ENCODE data around the gene ROR2. TPM values are rescaled to one million over a fixed set of nuclear protein-coding genes. Genes with fewer than 3 reads are reported as not detected.

Gene ROR2
- total RNA-seq, 1 experiment from 2014 or later: 0.84 TPM

DNA sequence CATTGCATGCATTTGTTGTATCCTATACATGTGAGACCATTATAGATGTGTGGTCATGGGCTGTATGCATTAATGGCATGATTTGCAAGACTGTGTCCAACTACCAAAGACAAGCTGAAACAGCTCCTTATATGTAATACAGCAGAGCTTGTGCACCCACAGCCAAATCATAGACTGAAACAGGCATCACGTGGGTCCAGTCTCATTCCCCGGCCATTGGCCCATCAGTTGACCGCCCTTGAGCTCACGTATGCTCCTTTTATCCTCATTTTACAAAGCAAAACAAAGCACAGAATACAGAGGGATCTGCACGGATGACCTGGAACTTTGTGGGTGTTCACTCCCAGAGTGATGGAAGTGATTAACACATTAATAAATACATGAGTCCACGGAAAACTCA is 109.1 kb downstream of the ROR2 start:
- no peaks in the 10 kb centered on the region for H3K36me3 Mint-ChIP-seq (ENCODE audit: insufficient read depth, unreplicated experiment)
- TF ChIP-seq, protein P1, sequence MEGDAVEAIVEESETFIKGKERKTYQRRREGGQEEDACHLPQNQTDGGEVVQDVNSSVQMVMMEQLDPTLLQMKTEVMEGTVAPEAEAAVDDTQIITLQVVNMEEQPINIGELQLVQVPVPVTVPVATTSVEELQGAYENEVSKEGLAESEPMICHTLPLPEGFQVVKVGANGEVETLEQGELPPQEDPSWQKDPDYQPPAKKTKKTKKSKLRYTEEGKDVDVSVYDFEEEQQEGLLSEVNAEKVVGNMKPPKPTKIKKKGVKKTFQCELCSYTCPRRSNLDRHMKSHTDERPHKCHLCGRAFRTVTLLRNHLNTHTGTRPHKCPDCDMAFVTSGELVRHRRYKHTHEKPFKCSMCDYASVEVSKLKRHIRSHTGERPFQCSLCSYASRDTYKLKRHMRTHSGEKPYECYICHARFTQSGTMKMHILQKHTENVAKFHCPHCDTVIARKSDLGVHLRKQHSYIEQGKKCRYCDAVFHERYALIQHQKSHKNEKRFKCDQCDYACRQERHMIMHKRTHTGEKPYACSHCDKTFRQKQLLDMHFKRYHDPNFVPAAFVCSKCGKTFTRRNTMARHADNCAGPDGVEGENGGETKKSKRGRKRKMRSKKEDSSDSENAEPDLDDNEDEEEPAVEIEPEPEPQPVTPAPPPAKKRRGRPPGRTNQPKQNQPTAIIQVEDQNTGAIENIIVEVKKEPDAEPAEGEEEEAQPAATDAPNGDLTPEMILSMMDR (IDR thresholded peaks at IDR 0.05; ENCODE audit: unreplicated experiment): no peak
- no peaks in the 10 kb centered on the region for H3K9me3 Mint-ChIP-seq (ENCODE audit: unreplicated experiment)
- no TSS peak for BruUV-seq (replicated peaks)
- intact Hi-C loops (cut with micrococcal nuclease): no loop called here
- H3K27me3 Mint-ChIP-seq (ENCODE audit: insufficient read depth, unreplicated experiment): peaks cover 14% of the 10 kb centered on the region
- no peak overlapping the region for H3K4me3 Mint-ChIP-seq (ENCODE audit: unreplicated experiment)
- H3K27ac Mint-ChIP-seq (ENCODE audit: low read depth, unreplicated experiment): no peak overlapping the region
- H3K4me1 Mint-ChIP-seq (ENCODE audit: insufficient read depth, unreplicated experiment): peaks cover 9% of the 10 kb centered on the region
- ChIA-PET POLR2A (no interaction called here), CTCF (no interaction called here)
- DNase-seq (ENCODE audit: unreplicated experiment): no peak

DNA sequence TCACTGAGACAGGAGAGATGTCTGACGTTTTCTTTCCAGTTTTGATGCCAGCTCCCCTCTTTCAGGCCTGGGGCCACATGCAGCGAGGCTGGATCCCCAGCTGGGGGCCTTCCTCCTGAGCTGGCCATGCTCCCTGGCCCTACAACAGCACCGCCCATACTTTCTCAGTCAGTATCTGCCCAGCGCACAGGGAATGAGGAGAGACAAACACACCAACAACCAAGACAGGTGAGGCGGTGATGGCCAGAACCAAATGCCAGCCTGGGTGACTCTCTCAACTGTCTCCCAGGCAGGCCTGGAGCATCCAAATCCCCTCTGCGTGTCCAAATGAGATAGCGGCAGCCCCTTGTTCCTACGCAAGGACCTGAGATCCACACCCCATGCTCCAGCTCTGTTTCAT is 109.6 kb downstream of the ROR2 start:
- Mint-ChIP-seq H3K36me3 (ENCODE audit: insufficient read depth, unreplicated experiment) (no peaks in the 10 kb centered on the region), H3K27ac (ENCODE audit: low read depth, unreplicated experiment) (no peak overlapping the region), H3K4me1 (ENCODE audit: insufficient read depth, unreplicated experiment) (peaks cover 9% of the 10 kb centered on the region), H3K4me3 (ENCODE audit: unreplicated experiment) (no peak overlapping the region), H3K27me3 (ENCODE audit: insufficient read depth, unreplicated experiment) (peaks cover 14% of the 10 kb centered on the region), H3K9me3 (ENCODE audit: unreplicated experiment) (no peaks in the 10 kb centered on the region)
- intact Hi-C loops (cut with micrococcal nuclease): no loop called here
- no peak for DNase-seq (ENCODE audit: unreplicated experiment)
- no TSS peak for BruUV-seq (replicated peaks)
- POLR2A ChIA-PET: no interaction called here
- TF ChIP-seq, protein P1 (IDR thresholded peaks at IDR 0.05; ENCODE audit: unreplicated experiment): no peak
- CTCF ChIA-PET: interaction anchor here (0.7 kb wide), 1 partner anchor 25 kb away, joined by 3 read pairs; no protein-coding TSS in a partner anchor

DNA sequence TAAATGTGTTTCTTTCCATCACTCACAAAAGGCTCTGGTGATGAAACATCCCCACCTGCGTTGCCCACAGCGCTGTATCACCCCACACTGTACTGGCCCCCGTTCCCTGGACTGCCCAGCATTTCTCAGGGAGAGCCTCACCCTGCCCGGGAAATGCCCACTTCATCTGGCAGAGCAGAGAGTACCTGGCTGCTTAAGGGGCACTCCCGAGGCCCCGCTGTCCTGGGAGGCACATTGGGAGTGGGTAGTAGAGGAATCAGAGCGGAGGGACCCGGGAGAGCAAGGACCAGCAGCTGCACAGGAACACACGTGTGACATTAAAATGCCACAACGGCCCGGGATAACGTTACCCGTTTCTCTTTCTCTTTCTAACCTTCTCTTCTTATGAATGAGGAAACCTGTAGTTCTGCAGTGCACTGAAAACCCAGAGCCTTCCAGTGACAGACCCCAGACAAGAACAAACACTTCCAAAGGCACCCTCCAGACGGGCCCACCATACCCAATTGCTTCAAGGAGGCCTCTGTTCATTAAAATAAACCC is 110.0 kb downstream of the ROR2 start:
- H3K4me3 Mint-ChIP-seq (ENCODE audit: unreplicated experiment): no peak overlapping the region
- TF ChIP-seq, protein P1 (IDR thresholded peaks at IDR 0.05; ENCODE audit: unreplicated experiment): no peak
- no TSS peak for BruUV-seq (replicated peaks)
- no peaks in the 10 kb centered on the region for H3K36me3 Mint-ChIP-seq (ENCODE audit: insufficient read depth, unreplicated experiment)
- ChIA-PET CTCF (interaction anchor here (0.7 kb wide), 1 partner anchor 26 kb away, joined by 3 read pairs; no protein-coding TSS in a partner anchor), POLR2A (no interaction called here)
- H3K4me1 Mint-ChIP-seq (ENCODE audit: insufficient read depth, unreplicated experiment): peaks cover 9% of the 10 kb centered on the region
- no peaks in the 10 kb centered on the region for H3K9me3 Mint-ChIP-seq (ENCODE audit: unreplicated experiment)
- peaks cover 14% of the 10 kb centered on the region for H3K27me3 Mint-ChIP-seq (ENCODE audit: insufficient read depth, unreplicated experiment)
- intact Hi-C loops (cut with micrococcal nuclease): no loop called here
- no peak for DNase-seq (ENCODE audit: unreplicated experiment)
- H3K27ac Mint-ChIP-seq (ENCODE audit: low read depth, unreplicated experiment): no peak overlapping the region

DNA sequence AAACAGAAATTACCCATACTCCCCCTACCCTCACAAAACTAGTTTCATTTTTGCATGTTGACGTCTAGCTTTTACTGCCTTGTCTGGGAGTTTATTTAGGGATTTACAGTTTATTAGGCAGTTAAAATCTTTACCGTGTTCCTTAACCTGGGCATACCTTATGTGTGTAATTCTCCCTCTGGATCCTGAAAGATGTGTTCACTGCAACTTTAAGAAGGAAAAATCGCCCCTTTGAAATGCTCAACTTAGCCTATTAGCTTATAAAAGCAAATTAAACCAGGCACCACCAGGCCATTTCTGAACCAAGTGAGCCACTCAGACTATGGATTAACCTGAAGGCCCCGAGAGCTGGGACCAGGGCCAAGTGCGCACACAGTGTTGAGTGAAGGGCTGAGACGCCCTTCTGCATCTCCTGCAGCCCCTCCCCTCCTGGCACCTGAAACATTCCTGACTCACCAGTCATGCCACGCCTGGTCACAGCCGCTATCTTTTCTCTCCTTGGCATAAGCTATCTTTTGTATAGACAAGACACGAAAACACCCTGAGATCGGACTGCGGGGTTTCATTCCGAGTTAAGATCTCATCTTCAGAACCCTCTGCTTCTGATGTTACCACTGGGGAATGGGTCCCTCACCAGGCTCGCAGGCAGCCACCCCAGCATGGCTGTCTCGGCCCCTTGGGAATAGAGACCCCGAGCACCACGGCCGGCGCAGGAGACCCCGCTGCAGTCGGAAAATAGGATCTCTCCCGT is 111.9 kb downstream of the ROR2 start:
- TF ChIP-seq, protein P1 (IDR thresholded peaks at IDR 0.05; ENCODE audit: unreplicated experiment): no peak
- Mint-ChIP-seq H3K27me3 (ENCODE audit: insufficient read depth, unreplicated experiment) (peaks cover 14% of the 10 kb centered on the region), H3K4me1 (ENCODE audit: insufficient read depth, unreplicated experiment) (peaks cover 9% of the 10 kb centered on the region), H3K9me3 (ENCODE audit: unreplicated experiment) (no peaks in the 10 kb centered on the region), H3K36me3 (ENCODE audit: insufficient read depth, unreplicated experiment) (no peaks in the 10 kb centered on the region), H3K27ac (ENCODE audit: low read depth, unreplicated experiment) (no peak overlapping the region), H3K4me3 (ENCODE audit: unreplicated experiment) (no peak overlapping the region)
- intact Hi-C loops (cut with micrococcal nuclease): no loop called here
- BruUV-seq (replicated peaks): no TSS peak
- ChIA-PET CTCF (interaction anchor here (0.6 to 0.7 kb wide), 3 partner anchors 42 to 816 kb away, joined by 3 read pairs; no protein-coding TSS in a partner anchor), POLR2A (interaction anchor here (0.6 to 1.5 kb wide), 4 partner anchors 9 to 259 kb away, joined by 3 to 5 read pairs (median 4); no protein-coding TSS in a partner anchor)
- DNase-seq (ENCODE audit: unreplicated experiment): peak; percentile 86
